HCT116 (cell line): ENCODE measurements around the gene GOLGA2. TPM values are rescaled to one million over a fixed set of nuclear protein-coding genes. Genes with fewer than 3 reads are reported as not detected.

Experiments used
- ATAC-seq: fragments of 200-7000 bp; cut with Tn5 transposase; 2 replicates; pipeline ENCODE4 v1.9.1; 2020; ENCODE audit warnings: mild to moderate bottlenecking, moderate library complexity
- BruUV-seq: library from RNA; stranded (reverse); fragments of 400-500 nt; replicated peaks from 2 replicates; lab custom pipeline; 2021; lab: Mats Ljungman, UMichigan
- CTCF ChIA-PET: fragments of 300-600 bp; sonication (Branson Sonifier 250); formaldehyde crosslinking; loops from one replicate; lab custom pipeline; 2021; ENCODE audit warnings: antibody characterized with exemption; lab: Charles Lee
- POLR2A ChIA-PET: fragments of 300-600, 350-600 bp; sonication (Branson Sonifier 250); formaldehyde crosslinking; loops from one replicate; lab custom pipeline; 2021; ENCODE audit warnings: antibody characterized with exemption; lab: Charles Lee
- RAD21 ChIA-PET, 2 experiments: fragments of 300-600 bp; sonication (Branson Sonifier 250); formaldehyde crosslinking; loops; one replicate each; lab custom pipeline; 2023; ENCODE audit warnings: low total read pairs in 2 of 2; ENCODE audit not compliant: uncharacterized antibody in 2 of 2, unreplicated experiment in 2 of 2, low non-redundant PET in 1 of 2; lab: Charles Lee
- DNase-seq: peaks from one replicate; pipeline ENCODE4 v3.0.0-alpha.2; 2010; ENCODE audit warnings: low read depth, low spot score
- H2AFZ ChIP-seq: fragments of 200-600 bp; shearing (Covaris generic), sonication (generic); 2 replicates; pipeline ENCODE4 v1.6.1; 2017; ENCODE audit warnings: low read depth, mixed run types, mixed read lengths, antibody characterized with exemption, low read length; ENCODE audit not compliant: poor library complexity, severe bottlenecking
- H3K27ac ChIP-seq: 2 replicates; pipeline ENCODE4 v1.5.1; 2012; ENCODE audit warnings: low read depth, low read length
- H3K27me3 ChIP-seq: fragments of 200-600 bp; sonication (generic); 2 replicates; pipeline ENCODE4 v1.6.1; 2016; ENCODE audit warnings: mixed run types, low read length, mixed read lengths; ENCODE audit not compliant: insufficient read depth
- H3K36me3 ChIP-seq, 2 experiments: fragments of 200-500 bp in 1 of 2; fragments of 200-600 bp in 1 of 2; sonication (Bioruptor generic) in 1 of 2; sonication (generic) in 1 of 2; 2 replicates each; pipeline versions ENCODE4 v1.5.1 to v1.6.1; 2014 to 2016; ENCODE audit warnings: low read length in 2 of 2, inconsistent platforms in 1 of 2, mixed read lengths in 1 of 2, mixed run types in 1 of 2; ENCODE audit not compliant: insufficient read depth in 2 of 2, control insufficient read depth in 1 of 2
- H3K4me1 ChIP-seq, 2 experiments: fragments of 200-600 bp in 1 of 2; sonication (generic) in 1 of 2; 2 replicates each; pipeline versions ENCODE4 v1.5.1 to v1.6.1; 2012 to 2017; ENCODE audit warnings: low read length in 2 of 2, inconsistent platforms in 1 of 2, mild to moderate bottlenecking in 1 of 2, mixed read lengths in 1 of 2, mixed run types in 1 of 2, moderate library complexity in 1 of 2; ENCODE audit not compliant: insufficient read depth in 2 of 2, control insufficient read depth in 1 of 2
- H3K4me2 ChIP-seq: fragments of 200-600 bp; sonication (generic); 2 replicates; pipeline ENCODE4 v1.6.1; 2017; ENCODE audit warnings: mixed run types, low read length, mixed read lengths
- H3K4me3 ChIP-seq, 2 experiments: fragments of 200-600 bp in 1 of 2; sonication (generic) in 1 of 2; replicated peaks in 1 of 2; 2 replicates each; pipeline ENCODE4 v1.5.1; 2011 to 2016; ENCODE audit warnings: low read length in 2 of 2, control low read depth in 1 of 2, low read depth in 1 of 2, mild to moderate bottlenecking in 1 of 2, mixed read lengths in 1 of 2, mixed run types in 1 of 2
- H3K79me2 ChIP-seq: fragments of 200-600 bp; sonication (generic); 2 replicates; pipeline ENCODE4 v1.6.1; 2017; ENCODE audit warnings: mild to moderate bottlenecking, mixed run types, low read length, moderate library complexity, mixed read lengths; ENCODE audit not compliant: insufficient read depth
- H3K9ac ChIP-seq: fragments of 200-600 bp; sonication (generic); 2 replicates; pipeline ENCODE4 v1.6.1; 2016; ENCODE audit warnings: low read length, mixed read lengths
- H3K9me2 ChIP-seq: fragments of 200-600 bp; sonication (generic), shearing (Covaris generic); 2 replicates; pipeline ENCODE4 v1.6.1; 2017; ENCODE audit warnings: mixed run types, mild to moderate bottlenecking, moderate library complexity; ENCODE audit not compliant: insufficient read depth
- H3K9me3 ChIP-seq, 2 experiments: fragments of 200-500 bp in 1 of 2; fragments of 200-600 bp in 1 of 2; sonication (Bioruptor generic) in 1 of 2; sonication (generic) in 1 of 2; 2 replicates each; pipeline ENCODE4 v1.6.1; 2014 to 2017; ENCODE audit warnings: low read length in 2 of 2, mixed read lengths in 2 of 2, inconsistent platforms in 1 of 2, low read depth in 1 of 2, mild to moderate bottlenecking in 1 of 2, mixed run types in 1 of 2, moderate library complexity in 1 of 2; ENCODE audit not compliant: control insufficient read depth in 1 of 2, insufficient read depth in 1 of 2
- H4K20me1 ChIP-seq: fragments of 200-600 bp; sonication (generic), shearing (Covaris generic); 2 replicates; pipeline ENCODE4 v1.6.1; 2017; ENCODE audit warnings: mixed run types, mild to moderate bottlenecking, moderate library complexity; ENCODE audit not compliant: insufficient read depth
- CBX3 ChIP-seq: IDR thresholded peaks from 2 replicates; pipeline ENCODE4 v1.6.1; 2012; ENCODE audit warnings: low read depth
- CEBPB ChIP-seq: IDR thresholded peaks from 2 replicates; pipeline ENCODE4 v1.6.1; 2012; ENCODE audit warnings: low read depth
- CTCF ChIP-seq, 3 experiments: fragments of 200-600 bp in 1 of 3; sonication (generic) in 1 of 3; IDR thresholded peaks in 2 of 3; conservative IDR thresholded peaks in 1 of 3; 2 replicates each; pipeline ENCODE4 v1.5.1; 2012 to 2017; ENCODE audit warnings: low read depth in 2 of 3, low read length in 2 of 3, antibody characterized with exemption in 1 of 3, borderline replicate concordance in 1 of 3, control low read depth in 1 of 3, mild to moderate bottlenecking in 1 of 3, mixed read lengths in 1 of 3, mixed run types in 1 of 3, moderate library complexity in 1 of 3; ENCODE audit not compliant: insufficient read depth in 1 of 3
- EGR1 ChIP-seq: IDR thresholded peaks from 2 replicates; pipeline ENCODE4 v1.6.1; 2012; ENCODE audit warnings: low read depth
- FOSL1 ChIP-seq: IDR thresholded peaks from 2 replicates; pipeline ENCODE4 v1.6.1; 2012; ENCODE audit warnings: low read depth
- JUND ChIP-seq: IDR thresholded peaks from 2 replicates; pipeline ENCODE4 v1.6.1; 2012
- MAX ChIP-seq: IDR thresholded peaks from 2 replicates; pipeline ENCODE4 v1.6.1; 2012
- POLR2AphosphoS5 ChIP-seq: IDR thresholded peaks from 2 replicates; pipeline ENCODE4 v1.6.1; 2011; ENCODE audit warnings: mild to moderate bottlenecking, low read depth, low read length, moderate library complexity
- RAD21 ChIP-seq: IDR thresholded peaks from 2 replicates; pipeline ENCODE4 v1.6.1; 2012; ENCODE audit warnings: low read depth, mild to moderate bottlenecking
- REST ChIP-seq: IDR thresholded peaks from 2 replicates; pipeline ENCODE4 v1.6.1; 2012; ENCODE audit warnings: low read depth
- SRF ChIP-seq: IDR thresholded peaks from 2 replicates; pipeline ENCODE4 v1.6.1; 2012; ENCODE audit warnings: low read depth
- YY1 ChIP-seq: IDR thresholded peaks from 2 replicates; pipeline ENCODE4 v1.6.1; 2011; ENCODE audit warnings: low read length, low read depth, moderate library complexity, mild to moderate bottlenecking; ENCODE audit not compliant: insufficient replicate concordance; ENCODE audit errors: extremely low read depth
- ZNF274 ChIP-seq: fragments of 200-500 bp; sonication (Bioruptor generic); IDR thresholded peaks from 2 replicates; pipeline ENCODE4 v1.6.1; 2014; ENCODE audit warnings: mild to moderate bottlenecking, low read depth, low read length, inconsistent platforms
- intact Hi-C: fragments of 100-400 bp; cut with micrococcal nuclease; formaldehyde crosslinking; loops from 2 replicates; pipeline ENCODE4 v1.10.0; 2022
- total RNA-seq: library from RNA; stranded (reverse); gene quantifications from one replicate; pipeline ENCODE4 v1.2.1, GENCODE V29; 2021; ENCODE audit not compliant: unreplicated experiment

The GOLGA2 gene
- total RNA-seq, 1 experiment from 2014 or later = 67.0 TPM

GRCh38 chr9:128211186-128211980 lies 64.4 kb downstream of the GOLGA2 start:
- intact Hi-C loops = no loop called here
- Histone ChIP-seq H3K36me3 (no peaks in the 10 kb centered on the region), H3K4me2 (peak overlapping the region; percentile 19; the same call in 1 of the 2 replicates), H3K27ac (no peak overlapping the region), H3K9me3 (no peaks in the 10 kb centered on the region), H3K4me1 (peaks cover 9 to 42% of the 10 kb centered on the region in 2 experiments), H3K27me3 (no peaks in the 10 kb centered on the region), H3K4me3 (no peak overlapping the region), H3K9me2 (no peaks in the 10 kb centered on the region), H3K9ac (0 out of 2 replicates have a peak overlapping the region, but pooled peaks have one; percentile 2), H4K20me1 (no peaks in the 10 kb centered on the region), H3K79me2 (no peaks in the 10 kb centered on the region), H2AFZ (no peak overlapping the region)
- RAD21 ChIA-PET = no interaction called here
- ATAC-seq (no peak), DNase-seq (no peak)
- POLR2A ChIA-PET = no interaction called here
- TF ChIP-seq YY1 (no peak), POLR2AphosphoS5 (no peak), REST (no peak), CTCF (IDR thresholded peaks at IDR 0.05 in 2 of 3, conservative IDR thresholded peaks at IDR 0.05 in 1 of 3; ENCODE audit: borderline replicate concordance in 1 of 3, insufficient read depth in 1 of 3, low read depth in 2 of 3, low read length in 2 of 3) (no peak), ZNF274 (no peak), FOSL1 (no peak), CEBPB (no peak), MAX (no peak), RAD21 (no peak), SRF (no peak), CBX3 (no peak), JUND (no peak), EGR1 (no peak)
- CTCF ChIA-PET = no interaction called here
- BruUV-seq = no TSS peak
